A172 (cell line): ENCODE results near the gene ARID1B. TPM values are rescaled to one million over a fixed set of nuclear protein-coding genes. Genes with fewer than 3 reads are reported as not detected.

ENCODE experiments used
- DNase-seq: peaks from one replicate; pipeline ENCODE4 v3.0.0-alpha.2; 2015; ENCODE audit warnings: low spot score
- total RNA-seq: library from RNA; depleted of rRNA; stranded (reverse); fragments of >200 nt; shearing (Covaris generic); gene quantifications from 2 replicates; pipeline ENCODE4 v1.2.3, GENCODE V29; 2014

Gene ARID1B
- total RNA-seq, 1 experiment from 2014 or later: 14.4 TPM

- no peak for DNase-seq
These were observed 14.2 kb downstream of the ARID1B start for GRCh38 chr6:156791320-156791850.

- DNase-seq: no peak
These were observed 16.0 kb downstream of the ARID1B start for GRCh38 chr6:156793200-156793599.

GRCh38 chr6:156794546-156795354 lies 17.6 kb downstream of the ARID1B start:
- DNase-seq: no peak

- DNase-seq: no peak
These were observed 18.6 kb downstream of the ARID1B start for GRCh38 chr6:156795825-156796224.

GRCh38 chr6:156796627-156797026 lies 19.4 kb downstream of the ARID1B start:
- no peak for DNase-seq

GRCh38 chr6:156797901-156798735 lies 20.9 kb downstream of the ARID1B start:
- DNase-seq: no peak

- DNase-seq: no peak
These were observed 24.5 kb downstream of the ARID1B start for GRCh38 chr6:156801712-156802111.

GRCh38 chr6:156803353-156803752 lies 26.2 kb downstream of the ARID1B start:
- DNase-seq: no peak

GRCh38 chr6:156804402-156804801 lies 27.2 kb downstream of the ARID1B start:
- no peak for DNase-seq

GRCh38 chr6:156806155-156806554 lies 29.0 kb downstream of the ARID1B start:
- DNase-seq: no peak

GRCh38 chr6:156807028-156807427 lies 29.9 kb downstream of the ARID1B start:
- no peak for DNase-seq

GRCh38 chr6:156807795-156808194 lies 30.6 kb downstream of the ARID1B start:
- no peak for DNase-seq

GRCh38 chr6:156808287-156808686 lies 31.1 kb downstream of the ARID1B start:
- DNase-seq: no peak

GRCh38 chr6:156809034-156809433 lies 31.9 kb downstream of the ARID1B start:
- DNase-seq: no peak

GRCh38 chr6:156809446-156810178 lies 32.4 kb downstream of the ARID1B start:
- no peak for DNase-seq

GRCh38 chr6:156814036-156814581 lies 36.9 kb downstream of the ARID1B start:
- DNase-seq: no peak

- no peak for DNase-seq
These were observed 39.3 kb downstream of the ARID1B start for GRCh38 chr6:156816505-156816904.

- no peak for DNase-seq
These were observed 43.1 kb downstream of the ARID1B start for GRCh38 chr6:156820089-156820798.

GRCh38 chr6:156821707-156822106 lies 44.5 kb downstream of the ARID1B start:
- no peak for DNase-seq

- no peak for DNase-seq
These were observed 45.6 kb downstream of the ARID1B start for GRCh38 chr6:156822747-156823206.

GRCh38 chr6:156824142-156824541 lies 47.0 kb downstream of the ARID1B start:
- DNase-seq: no peak
